DOHH2 (cell line): ENCODE results near the gene GALNT18.

ENCODE experiments used
- CTCF ChIP-seq: fragments of 200-600 bp; sonication (generic); IDR thresholded peaks from one replicate; pipeline ENCODE4 v1.5.1; 2014; ENCODE audit warnings: antibody characterized with exemption, mild to moderate bottlenecking, low read depth, low read length; ENCODE audit not compliant: poor library complexity, severe bottlenecking
- EZH2phosphoT487 ChIP-seq: fragments of 200-600 bp; sonication (generic); IDR thresholded peaks from 2 replicates; pipeline ENCODE4 v1.6.1; 2017; ENCODE audit warnings: borderline replicate concordance, mild to moderate bottlenecking, antibody characterized with exemption, low read length, moderate library complexity, mixed read lengths

DNA sequence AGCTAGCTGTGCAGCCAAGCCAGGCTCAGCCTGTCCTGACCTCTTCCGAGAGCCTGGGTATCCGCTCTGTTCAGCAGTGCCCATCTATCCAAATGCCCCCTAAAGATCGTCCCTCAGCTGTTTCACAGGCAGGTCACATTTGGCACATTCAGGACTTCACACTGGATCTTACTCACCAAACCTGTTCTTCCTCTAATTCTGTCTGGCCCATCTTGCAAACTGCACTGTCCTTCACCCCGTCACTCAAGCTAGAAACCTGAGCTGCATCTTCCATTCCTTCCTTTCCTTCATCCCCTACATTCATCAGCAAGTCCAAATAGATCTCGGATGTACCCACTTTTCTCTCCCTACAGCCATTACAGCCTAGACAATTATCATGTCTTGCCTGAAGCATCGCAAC lies 208.0 kb downstream of the GALNT18 start:
- TF ChIP-seq CTCF, result no peak
- no peak for TF ChIP-seq EZH2phosphoT487
